Upper lobe of left lung (tissue), 4 donors: ENCODE results near the gene ELANE.

Experiments
- POLR2AphosphoS5 ChIP-seq, 2 donors: sonication (generic); formaldehyde crosslinking; IDR thresholded peaks; one replicate each; pipeline ENCODE4 v1.5.1; 2017; ENCODE audit warnings: antibody characterized with exemption in 2 of 2
- TF ChIP-seq, protein P1 (sequence below), 6 experiments: fragments of 450-650 bp in 4 of 6; fragments of 200-600 bp in 2 of 6; sonication (generic) in 2 of 6; IDR thresholded peaks; one replicate each; pipeline ENCODE4 v1.5.1; 2016 to 2019; ENCODE audit warnings: antibody characterized with exemption in 6 of 6

GRCh38 chr19:897442-898039 lies 45.4 kb downstream of the ELANE start:
- TF ChIP-seq, protein P1, sequence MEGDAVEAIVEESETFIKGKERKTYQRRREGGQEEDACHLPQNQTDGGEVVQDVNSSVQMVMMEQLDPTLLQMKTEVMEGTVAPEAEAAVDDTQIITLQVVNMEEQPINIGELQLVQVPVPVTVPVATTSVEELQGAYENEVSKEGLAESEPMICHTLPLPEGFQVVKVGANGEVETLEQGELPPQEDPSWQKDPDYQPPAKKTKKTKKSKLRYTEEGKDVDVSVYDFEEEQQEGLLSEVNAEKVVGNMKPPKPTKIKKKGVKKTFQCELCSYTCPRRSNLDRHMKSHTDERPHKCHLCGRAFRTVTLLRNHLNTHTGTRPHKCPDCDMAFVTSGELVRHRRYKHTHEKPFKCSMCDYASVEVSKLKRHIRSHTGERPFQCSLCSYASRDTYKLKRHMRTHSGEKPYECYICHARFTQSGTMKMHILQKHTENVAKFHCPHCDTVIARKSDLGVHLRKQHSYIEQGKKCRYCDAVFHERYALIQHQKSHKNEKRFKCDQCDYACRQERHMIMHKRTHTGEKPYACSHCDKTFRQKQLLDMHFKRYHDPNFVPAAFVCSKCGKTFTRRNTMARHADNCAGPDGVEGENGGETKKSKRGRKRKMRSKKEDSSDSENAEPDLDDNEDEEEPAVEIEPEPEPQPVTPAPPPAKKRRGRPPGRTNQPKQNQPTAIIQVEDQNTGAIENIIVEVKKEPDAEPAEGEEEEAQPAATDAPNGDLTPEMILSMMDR (IDR thresholded peaks at IDR 0.05), result no peak
- no peak for TF ChIP-seq POLR2AphosphoS5 (IDR thresholded peaks at IDR 0.05)
